Activated gamma-delta T cell (primary cell): Measurements from ENCODE around the gene ATP6V0E2.

Experiments
- DNase-seq: peaks from one replicate; lab custom pipeline; 2025; lab: John Stamatoyannopoulos, UW

ATP6V0E2 gene

GRCh38 chr7:149864023-149864422 lies 9.7 kb upstream of the ATP6V0E2 start:
- no peak for DNase-seq

- no peak for DNase-seq
Measured at GRCh38 chr7:149864751-149865150, 9.0 kb upstream of the ATP6V0E2 start.

- DNase-seq = no peak
Measured at GRCh38 chr7:149865437-149865836, 8.3 kb upstream of the ATP6V0E2 start.

GRCh38 chr7:149866139-149866778 lies 7.5 kb upstream of the ATP6V0E2 start:
- DNase-seq = no peak

GRCh38 chr7:149866779-149867447 lies 6.9 kb upstream of the ATP6V0E2 start:
- no peak for DNase-seq

GRCh38 chr7:149867762-149868622 lies 5.8 kb upstream of the ATP6V0E2 start:
- DNase-seq = no peak

- no peak for DNase-seq
Measured at GRCh38 chr7:149868623-149869290, 5.0 kb upstream of the ATP6V0E2 start.

- no peak for DNase-seq
Measured at GRCh38 chr7:149869291-149869650, 4.5 kb upstream of the ATP6V0E2 start.

- no peak for DNase-seq
Measured at GRCh38 chr7:149869867-149870266, 3.9 kb upstream of the ATP6V0E2 start.

- no peak for DNase-seq
Measured at GRCh38 chr7:149870274-149870673, 3.5 kb upstream of the ATP6V0E2 start.

GRCh38 chr7:149870701-149871483 lies 2.9 kb upstream of the ATP6V0E2 start:
- no peak for DNase-seq

GRCh38 chr7:149871576-149871975 lies 2.2 kb upstream of the ATP6V0E2 start:
- no peak for DNase-seq

- no peak for DNase-seq
Measured at GRCh38 chr7:149872419-149873073, 1.2 kb upstream of the ATP6V0E2 start.

GRCh38 chr7:149873970-149874643 lies 338 bp downstream of the ATP6V0E2 start:
- no peak for DNase-seq

GRCh38 chr7:149874644-149875028 lies 867 bp downstream of the ATP6V0E2 start:
- no peak for DNase-seq

GRCh38 chr7:149875396-149875795 lies 1.6 kb downstream of the ATP6V0E2 start:
- DNase-seq = no peak

- no peak for DNase-seq
Measured at GRCh38 chr7:149877890-149878522, 4.2 kb downstream of the ATP6V0E2 start.

GRCh38 chr7:149878523-149878921 lies 4.8 kb downstream of the ATP6V0E2 start:
- DNase-seq = no peak

- DNase-seq = no peak
Measured at GRCh38 chr7:149879271-149879743, 5.5 kb downstream of the ATP6V0E2 start.
